Posterior vena cava (tissue), 2 donors: Measurements from ENCODE around the gene VKORC1. TPM values are rescaled to one million over a fixed set of nuclear protein-coding genes. Genes with fewer than 3 reads are reported as not detected.

Experiments
- DNase-seq: peaks from one replicate; pipeline ENCODE4 v3.0.0-alpha.2; 2020; ENCODE audit warnings: low spot score
- intact Hi-C, 2 donors: fragments of 100-400 bp; cut with DNase I; formaldehyde crosslinking; loops; one replicate each; pipeline versions ENCODE4 v1.14.1 to v1.14.2; 2022 to 2023
- total RNA-seq, 2 donors: library from RNA; stranded (reverse); fragmentation: NEBNext Ultra II Directional; extraction: Animal tissue kit (Norgen Biotek cat#: 25700); gene quantifications; one replicate each; pipeline ENCODE4 v1.2.1, GENCODE V29; 2021
- donor health status: DM: yes; HTN: yes; CAD: no.
- donor health status: DM: yes; HTN: yes; CAD: no.

The VKORC1 gene
- total RNA-seq, 2 donors from 2014 or later = 77.8 to 113 TPM

GRCh38 chr16:31052114-31052513, 42.5 kb downstream of the VKORC1 start:
- intact Hi-C loops = no loop called here
- no peak for DNase-seq

- intact Hi-C loops = no loop called here
Measured at GRCh38 chr16:31050280-31051030, 44.1 kb downstream of the VKORC1 start.

GRCh38 chr16:31043898-31044481, 50.6 kb downstream of the VKORC1 start:
- no peak for DNase-seq
- intact Hi-C loops = no loop called here

More at GRCh38 chr16:31050280-31051030, 44.1 kb downstream of the VKORC1 start:
- no peak for DNase-seq

GRCh38 chr16:31043352-31043751, 51.2 kb downstream of the VKORC1 start:
- intact Hi-C loops = no loop called here
- DNase-seq = no peak

GRCh38 chr16:31042866-31043265, 51.7 kb downstream of the VKORC1 start:
- intact Hi-C loops = no loop called here
- DNase-seq = no peak

Other genes starting within 250 kb of the VKORC1 start
- 10 to 100 TPM; 33.6 to 36.3 TPM for gene BCL7C, start 200.7 kb downstream of the VKORC1 start, total RNA-seq
- 1 to 10 TPM; 5.0 to 5.2 TPM for gene CTF1, start 198.2 kb downstream of the VKORC1 start, total RNA-seq
- gene FBXL19, start 171.2 kb downstream of the VKORC1 start, total RNA-seq = 10 to 100 TPM; 13.7 to 14.5 TPM
- 10 to 100 TPM; 11.0 to 17.5 TPM for gene ORAI3, start 145.7 kb downstream of the VKORC1 start, total RNA-seq
- 10 to 100 TPM; 11.8 to 17.7 TPM for gene SETD1A, start 137.0 kb downstream of the VKORC1 start, total RNA-seq
- gene HSD3B7, start 109.6 kb downstream of the VKORC1 start, total RNA-seq = 10 to 100 TPM; 38.5 to 39.2 TPM
- 1 to 10 TPM in 1 of 2 donors, under 1 TPM in 1; 0.95 to 1.1 TPM for gene STX1B, start 84.2 kb downstream of the VKORC1 start, total RNA-seq
- 10 to 100 TPM; 54.4 to 75.4 TPM for gene STX4, start 61.2 kb downstream of the VKORC1 start, total RNA-seq
- 10 to 100 TPM; 12.1 to 14.6 TPM for gene ZNF668, start 20.6 kb downstream of the VKORC1 start, total RNA-seq
- 10 to 100 TPM; 10.1 to 11.7 TPM for gene ZNF646, start 20.4 kb downstream of the VKORC1 start, total RNA-seq
- gene PRSS53, start 5.9 kb downstream of the VKORC1 start, total RNA-seq = 1 to 10 TPM; 1.5 to 3.5 TPM
- gene BCKDK, start 13.6 kb upstream of the VKORC1 start, total RNA-seq = 10 to 100 TPM; 29.8 to 30.6 TPM
- gene KAT8, start 22.9 kb upstream of the VKORC1 start, total RNA-seq = 10 to 100 TPM; 49.9 to 51.3 TPM
- gene PRSS8, start 40.9 kb upstream of the VKORC1 start, total RNA-seq = under 1 TPM in 1 of 2 donors, not detected in 1; 0.23 TPM
- gene PRSS36, start 55.3 kb upstream of the VKORC1 start, total RNA-seq = 1 to 10 TPM; 2.9 to 5.2 TPM
- 100 to 1,000 TPM; 168 to 208 TPM for gene FUS, start 85.3 kb upstream of the VKORC1 start, total RNA-seq
- gene PYCARD, start 108.0 kb upstream of the VKORC1 start, total RNA-seq = 10 to 100 TPM; 13.0 to 23.9 TPM
- under 1 TPM; 0.05 to 0.10 TPM for gene TRIM72, start 119.3 kb upstream of the VKORC1 start, total RNA-seq
- gene PYDC1, start 122.3 kb upstream of the VKORC1 start, total RNA-seq = not detected
- 10 to 100 TPM; 12.3 to 35.7 TPM for gene ITGAM, start 165.2 kb upstream of the VKORC1 start, total RNA-seq